HepG2 (cell line): ENCODE results near the gene REEP2. TPM values are rescaled to one million over a fixed set of nuclear protein-coding genes. Genes with fewer than 3 reads are reported as not detected.
A peak's percentile ranks its signal among the peaks of the same experiment; 100 is the strongest.

Source experiments
- CC2D1A ChIP-seq: sonication (generic); formaldehyde crosslinking; IDR thresholded peaks from 2 replicates; pipeline ENCODE4 v1.8.1; 2023; ENCODE audit warnings: mild to moderate bottlenecking, missing genetic modification reagents
- EED ChIP-seq: sonication (generic); formaldehyde crosslinking; IDR thresholded peaks from 2 replicates; pipeline ENCODE4 v1.5.0; 2020; ENCODE audit warnings: mild to moderate bottlenecking, missing genetic modification reagents
- HNRNPL ChIP-seq: fragments of 200-400 bp; formaldehyde crosslinking; IDR thresholded peaks from 2 replicates; pipeline ENCODE4 v1.6.1; 2017; ENCODE audit warnings: mild to moderate bottlenecking, low read depth, low read length
- HOXD1 ChIP-seq: sonication (generic); formaldehyde crosslinking; IDR thresholded peaks from 2 replicates; pipeline ENCODE4 v1.5.0; 2020; ENCODE audit warnings: missing genetic modification reagents
- ISL2 ChIP-seq: sonication (generic); formaldehyde crosslinking; IDR thresholded peaks from 2 replicates; pipeline ENCODE4 v1.5.0; 2020; ENCODE audit warnings: missing genetic modification reagents
- MATR3 ChIP-seq: sonication (generic); formaldehyde crosslinking; IDR thresholded peaks from 2 replicates; pipeline ENCODE4 v1.4.0; 2020; ENCODE audit warnings: missing genetic modification reagents
- NFYC ChIP-seq: IDR thresholded peaks from 2 replicates; pipeline ENCODE4 v1.6.1; 2016; ENCODE audit warnings: missing genetic modification reagents, missing compliant biosample characterization
- RBAK ChIP-seq: sonication (generic); formaldehyde crosslinking; IDR thresholded peaks from 2 replicates; pipeline ENCODE4 v1.5.1; 2020; ENCODE audit warnings: mild to moderate bottlenecking, missing genetic modification reagents
- RBFOX2 ChIP-seq: fragments of 200-400 bp; formaldehyde crosslinking; IDR thresholded peaks from 2 replicates; pipeline ENCODE4 v1.6.1; 2017; ENCODE audit warnings: low read depth, mild to moderate bottlenecking, low read length
- RFX5 ChIP-seq: IDR thresholded peaks from 2 replicates; pipeline ENCODE4 v1.6.1; 2011; ENCODE audit warnings: low read depth, low read length, improper control_type of control experiment
- RORA ChIP-seq: sonication (generic); formaldehyde crosslinking; IDR thresholded peaks from 2 replicates; pipeline ENCODE4 v1.5.0; 2020; ENCODE audit warnings: mild to moderate bottlenecking, missing genetic modification reagents, moderate library complexity
- TEAD2 ChIP-seq: sonication (generic); formaldehyde crosslinking; IDR thresholded peaks from 2 replicates; pipeline ENCODE4 v1.9.0; 2021; ENCODE audit warnings: missing genetic modification reagents
- ZNF326 ChIP-seq: sonication (generic); formaldehyde crosslinking; IDR thresholded peaks from 2 replicates; pipeline ENCODE4 v1.4.0; 2020; ENCODE audit warnings: missing genetic modification reagents, borderline replicate concordance
- ZNF446 ChIP-seq: sonication (generic); formaldehyde crosslinking; IDR thresholded peaks from 2 replicates; pipeline ENCODE4 v1.5.0; 2020; ENCODE audit warnings: mild to moderate bottlenecking, missing genetic modification reagents
- ZNF672 ChIP-seq: sonication (generic); formaldehyde crosslinking; IDR thresholded peaks from 2 replicates; pipeline ENCODE4 v1.8.1; 2022; ENCODE audit warnings: missing genetic modification reagents
- ZNF878 ChIP-seq: sonication (generic); formaldehyde crosslinking; IDR thresholded peaks from 2 replicates; pipeline ENCODE4 v1.8.1; 2023; ENCODE audit warnings: mild to moderate bottlenecking, missing genetic modification reagents, moderate library complexity
- polyA plus RNA-seq, 8 experiments: library from polyadenylated mRNA; depleted of rRNA in 3 of 8; stranded (reverse) in 7 of 8; unstranded in 1 of 8; fragments of >200 nt; fragmentation: Illumina TruSeq in 4 of 8; extraction: Trizol in 4 of 8; gene quantifications; 2 replicates each; pipeline versions ENCODE4 v1.2.1 to v1.2.3, GENCODE V29; 2011 to 2016; ENCODE audit warnings: low read depth in 4 of 8, missing spikeins in 1 of 8, mixed read lengths in 1 of 8; ENCODE audit not compliant: insufficient read depth in 1 of 8
- total RNA-seq, 5 experiments: library from RNA; depleted of rRNA; stranded (reverse); fragments of >200 nt; fragmentation: Illumina TruSeq; extraction: Trizol; gene quantifications; 2 replicates each; pipeline ENCODE4 v1.2.3, GENCODE V29; 2016; ENCODE audit warnings: low read depth in 1 of 5
- TF ChIP-seq, protein P1 (sequence below): sonication (generic); formaldehyde crosslinking; IDR thresholded peaks from 2 replicates; pipeline ENCODE4 v1.4.0; 2020; ENCODE audit warnings: mild to moderate bottlenecking, low read depth, missing genetic modification reagents
- TF ChIP-seq, protein P2 (sequence below): sonication (generic); formaldehyde crosslinking; IDR thresholded peaks from 2 replicates; pipeline ENCODE4 v1.4.0; 2020; ENCODE audit warnings: mild to moderate bottlenecking, missing genetic modification reagents
- TF ChIP-seq, protein P3 (sequence below): sonication (generic); formaldehyde crosslinking; IDR thresholded peaks from 2 replicates; pipeline ENCODE4 v1.8.0; 2022; ENCODE audit warnings: mild to moderate bottlenecking, missing genetic modification reagents; ENCODE audit not compliant: insufficient replicate concordance

Gene REEP2
- total and polyA plus RNA-seq, 2 of the 13 experiments (the other 11 are each of a cell fraction or from before 2014, with no cell fraction given) = 5.3 to 7.8 TPM

DNA sequence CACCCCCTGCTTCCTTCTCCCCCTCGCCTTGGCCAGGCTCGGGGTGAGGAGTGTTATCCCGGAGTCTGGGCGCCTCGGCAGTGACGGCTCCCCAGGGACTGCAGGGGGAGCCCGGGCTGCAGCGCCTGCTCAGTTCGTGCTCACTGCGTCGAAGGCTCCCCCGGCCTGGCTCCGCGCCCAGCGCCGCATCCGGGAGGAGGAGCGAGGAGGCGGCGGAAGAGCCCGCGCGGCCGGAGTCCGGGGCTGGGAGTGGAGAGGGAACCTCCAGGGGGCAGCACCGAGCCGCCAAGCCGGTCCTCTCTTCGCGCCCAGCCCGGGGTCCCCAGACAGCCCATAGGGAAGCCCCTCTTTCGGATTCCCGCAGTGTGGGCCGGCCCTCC, 25.1 kb downstream of the REEP2 start (continued):
- TF ChIP-seq RFX5 = no peak
- TF ChIP-seq HOXD1 (CRISPR knock-in tag) = 0 out of 2 replicates have a peak, but pooled peaks have one; percentile 33
- no peak for TF ChIP-seq MATR3 (CRISPR knock-in tag)
- TF ChIP-seq, protein P1, sequence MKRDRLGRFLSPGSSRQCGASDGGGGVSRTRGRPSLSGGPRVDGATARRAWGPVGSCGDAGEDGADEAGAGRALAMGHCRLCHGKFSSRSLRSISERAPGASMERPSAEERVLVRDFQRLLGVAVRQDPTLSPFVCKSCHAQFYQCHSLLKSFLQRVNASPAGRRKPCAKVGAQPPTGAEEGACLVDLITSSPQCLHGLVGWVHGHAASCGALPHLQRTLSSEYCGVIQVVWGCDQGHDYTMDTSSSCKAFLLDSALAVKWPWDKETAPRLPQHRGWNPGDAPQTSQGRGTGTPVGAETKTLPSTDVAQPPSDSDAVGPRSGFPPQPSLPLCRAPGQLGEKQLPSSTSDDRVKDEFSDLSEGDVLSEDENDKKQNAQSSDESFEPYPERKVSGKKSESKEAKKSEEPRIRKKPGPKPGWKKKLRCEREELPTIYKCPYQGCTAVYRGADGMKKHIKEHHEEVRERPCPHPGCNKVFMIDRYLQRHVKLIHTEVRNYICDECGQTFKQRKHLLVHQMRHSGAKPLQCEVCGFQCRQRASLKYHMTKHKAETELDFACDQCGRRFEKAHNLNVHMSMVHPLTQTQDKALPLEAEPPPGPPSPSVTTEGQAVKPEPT = no peak
- TF ChIP-seq ZNF878 = 0 out of 2 replicates have a peak, but pooled peaks have one; percentile 56
- no peak for TF ChIP-seq ZNF326
- no peak for TF ChIP-seq NFYC
- TF ChIP-seq RORA = no peak
- no peak for TF ChIP-seq ZNF672 (CRISPR knock-in tag)
- TF ChIP-seq CC2D1A (CRISPR knock-in tag) = no peak
- no peak for TF ChIP-seq RBAK
- peak; percentile 57 for TF ChIP-seq RBFOX2
- TF ChIP-seq ISL2 (CRISPR knock-in tag) = peak; percentile 74; the same call in 1 of the 2 replicates
- TF ChIP-seq ZNF446 (CRISPR knock-in tag) = no peak; the same call in 1 of the 2 replicates
- no peak for TF ChIP-seq HNRNPL
- TF ChIP-seq EED (CRISPR knock-in tag) = no peak
- no peak for TF ChIP-seq TEAD2 (CRISPR knock-in tag)
- TF ChIP-seq, protein P2, sequence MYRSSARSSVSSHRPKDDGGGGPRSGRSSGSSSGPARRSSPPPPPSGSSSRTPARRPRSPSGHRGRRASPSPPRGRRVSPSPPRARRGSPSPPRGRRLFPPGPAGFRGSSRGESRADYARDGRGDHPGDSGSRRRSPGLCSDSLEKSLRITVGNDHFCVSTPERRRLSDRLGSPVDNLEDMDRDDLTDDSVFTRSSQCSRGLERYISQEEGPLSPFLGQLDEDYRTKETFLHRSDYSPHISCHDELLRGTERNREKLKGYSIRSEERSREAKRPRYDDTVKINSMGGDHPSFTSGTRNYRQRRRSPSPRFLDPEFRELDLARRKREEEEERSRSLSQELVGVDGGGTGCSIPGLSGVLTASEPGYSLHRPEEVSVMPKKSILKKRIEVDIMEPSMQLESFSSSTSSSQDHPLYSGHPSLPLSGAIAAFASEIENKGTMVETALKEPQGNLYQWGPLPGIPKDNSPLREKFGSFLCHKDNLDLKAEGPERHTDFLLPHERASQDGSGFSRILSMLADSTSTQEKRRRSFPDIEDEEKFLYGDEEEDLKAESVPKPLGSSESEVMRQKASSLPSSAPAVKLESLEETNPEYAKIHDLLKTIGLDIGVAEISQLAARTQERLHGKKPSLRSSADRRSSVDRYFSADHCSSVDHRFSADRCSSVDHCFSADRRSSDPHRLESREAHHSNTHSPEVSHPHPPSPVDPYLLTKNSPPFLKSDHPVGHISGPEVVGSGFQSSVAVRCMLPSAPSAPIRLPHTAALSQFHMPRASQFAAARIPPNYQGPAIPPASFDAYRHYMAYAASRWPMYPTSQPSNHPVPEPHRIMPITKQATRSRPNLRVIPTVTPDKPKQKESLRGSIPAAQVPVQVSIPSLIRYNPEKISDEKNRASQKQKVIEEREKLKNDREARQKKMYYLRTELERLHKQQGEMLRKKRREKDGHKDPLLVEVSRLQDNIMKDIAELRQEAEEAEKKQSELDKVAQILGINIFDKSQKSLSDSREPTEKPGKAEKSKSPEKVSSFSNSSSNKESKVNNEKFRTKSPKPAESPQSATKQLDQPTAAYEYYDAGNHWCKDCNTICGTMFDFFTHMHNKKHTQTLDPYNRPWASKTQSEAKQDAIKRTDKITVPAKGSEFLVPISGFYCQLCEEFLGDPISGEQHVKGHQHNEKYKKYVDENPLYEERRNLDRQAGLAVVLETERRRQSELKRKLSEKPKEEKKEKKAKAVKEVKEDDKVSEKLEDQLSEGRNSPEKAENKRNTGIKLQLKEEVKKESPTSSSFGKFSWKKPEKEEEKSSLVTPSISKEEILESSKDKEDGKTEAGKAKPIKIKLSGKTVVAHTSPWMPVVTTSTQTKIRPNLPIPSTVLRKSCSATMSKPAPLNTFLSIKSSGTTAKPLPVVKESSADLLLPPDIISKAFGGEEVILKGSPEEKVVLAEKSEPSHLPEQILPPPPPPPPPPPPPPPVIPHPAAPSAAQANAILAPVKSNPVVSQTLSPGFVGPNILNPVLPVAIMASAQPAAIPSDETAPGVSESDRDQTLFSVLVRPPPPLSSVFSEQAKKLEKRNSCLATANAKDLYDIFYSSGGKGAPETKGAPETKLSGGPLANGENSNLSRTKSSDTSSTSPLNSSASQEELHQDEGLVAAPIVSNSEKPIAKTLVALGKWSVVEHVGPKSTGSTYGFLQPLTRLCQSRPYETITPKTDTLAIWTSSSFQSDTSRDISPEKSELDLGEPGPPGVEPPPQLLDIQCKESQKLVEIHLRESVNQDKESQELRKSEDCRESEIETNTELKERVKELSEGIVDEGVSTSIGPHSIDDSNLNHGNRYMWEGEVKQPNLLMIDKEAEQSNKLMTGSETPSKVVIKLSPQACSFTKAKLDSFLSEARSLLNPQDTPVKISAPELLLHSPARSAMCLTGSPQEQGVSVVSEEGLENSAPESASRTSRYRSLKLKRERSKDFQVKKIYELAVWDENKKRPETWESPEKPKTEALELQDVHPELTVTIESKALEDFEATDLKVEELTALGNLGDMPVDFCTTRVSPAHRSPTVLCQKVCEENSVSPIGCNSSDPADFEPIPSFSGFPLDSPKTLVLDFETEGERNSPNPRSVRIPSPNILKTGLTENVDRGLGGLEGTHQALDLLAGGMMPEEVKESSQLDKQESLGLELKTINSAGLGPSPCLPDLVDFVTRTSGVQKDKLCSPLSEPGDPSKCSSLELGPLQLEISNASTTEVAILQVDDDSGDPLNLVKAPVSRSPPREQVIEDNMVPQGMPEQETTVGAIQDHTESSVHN (CRISPR knock-in tag) = no peak
- TF ChIP-seq, protein P3, sequence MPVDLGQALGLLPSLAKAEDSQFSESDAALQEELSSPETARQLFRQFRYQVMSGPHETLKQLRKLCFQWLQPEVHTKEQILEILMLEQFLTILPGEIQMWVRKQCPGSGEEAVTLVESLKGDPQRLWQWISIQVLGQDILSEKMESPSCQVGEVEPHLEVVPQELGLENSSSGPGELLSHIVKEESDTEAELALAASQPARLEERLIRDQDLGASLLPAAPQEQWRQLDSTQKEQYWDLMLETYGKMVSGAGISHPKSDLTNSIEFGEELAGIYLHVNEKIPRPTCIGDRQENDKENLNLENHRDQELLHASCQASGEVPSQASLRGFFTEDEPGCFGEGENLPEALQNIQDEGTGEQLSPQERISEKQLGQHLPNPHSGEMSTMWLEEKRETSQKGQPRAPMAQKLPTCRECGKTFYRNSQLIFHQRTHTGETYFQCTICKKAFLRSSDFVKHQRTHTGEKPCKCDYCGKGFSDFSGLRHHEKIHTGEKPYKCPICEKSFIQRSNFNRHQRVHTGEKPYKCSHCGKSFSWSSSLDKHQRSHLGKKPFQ (CRISPR knock-in tag) = no peak
